ENCODE measurements around the gene TLL2.

The TLL2 gene

GRCh38 chr10:96368971-96369370 is 144.8 kb downstream of the TLL2 start:
- no peak for DNase-seq (ENCODE audit: low read depth)
- H3K4me3 ChIP-seq (ENCODE audit: low read depth, low read length): no peak overlapping the region
- no peak for TF ChIP-seq CTCF (IDR thresholded peaks at IDR 0.05; ENCODE audit: control insufficient read depth, extremely low read depth, insufficient read depth)

- TF ChIP-seq CTCF (IDR thresholded peaks at IDR 0.05; ENCODE audit: control insufficient read depth, extremely low read depth, insufficient read depth): no peak
- DNase-seq (ENCODE audit: low read depth): no peak
- H3K4me3 ChIP-seq (ENCODE audit: low read depth, low read length): no peak overlapping the region
Measured at GRCh38 chr10:96367470-96367869, 146.3 kb downstream of the TLL2 start.

GRCh38 chr10:96366508-96366907 is 147.2 kb downstream of the TLL2 start:
- no peak for DNase-seq (ENCODE audit: low read depth)
- TF ChIP-seq CTCF (IDR thresholded peaks at IDR 0.05; ENCODE audit: control insufficient read depth, extremely low read depth, insufficient read depth): no peak
- no peak overlapping the region for H3K4me3 ChIP-seq (ENCODE audit: low read depth, low read length)

GRCh38 chr10:96365571-96365970 is 148.2 kb downstream of the TLL2 start:
- DNase-seq (ENCODE audit: low read depth): no peak
- H3K4me3 ChIP-seq (ENCODE audit: low read depth, low read length): no peak overlapping the region
- no peak for TF ChIP-seq CTCF (IDR thresholded peaks at IDR 0.05; ENCODE audit: control insufficient read depth, extremely low read depth, insufficient read depth)

- DNase-seq (ENCODE audit: low read depth): no peak
- no peak for TF ChIP-seq CTCF (IDR thresholded peaks at IDR 0.05; ENCODE audit: control insufficient read depth, extremely low read depth, insufficient read depth)
- H3K4me3 ChIP-seq (ENCODE audit: low read depth, low read length): no peak overlapping the region
Measured at GRCh38 chr10:96360766-96361165, 153.0 kb downstream of the TLL2 start.

GRCh38 chr10:96360331-96360730 is 153.4 kb downstream of the TLL2 start:
- no peak overlapping the region for H3K4me3 ChIP-seq (ENCODE audit: low read depth, low read length)
- DNase-seq (ENCODE audit: low read depth): no peak
- TF ChIP-seq CTCF (IDR thresholded peaks at IDR 0.05; ENCODE audit: control insufficient read depth, extremely low read depth, insufficient read depth): no peak

- DNase-seq (ENCODE audit: low read depth): no peak
- no peak for TF ChIP-seq CTCF (IDR thresholded peaks at IDR 0.05; ENCODE audit: control insufficient read depth, extremely low read depth, insufficient read depth)
- H3K4me3 ChIP-seq (ENCODE audit: low read depth, low read length): no peak overlapping the region
Measured at GRCh38 chr10:96359616-96360015, 154.1 kb downstream of the TLL2 start.
